HG02623 (cell line): ENCODE data around the gene EIF4G3.
"Not testable (repeated sequence)": the region's sequence is repeated elsewhere in the genome, so short reads cannot be mapped to it uniquely, and the experiment has no call there.

ENCODE experiments used
- ATAC-seq: cut with Tn5 transposase; IDR thresholded peaks from one replicate; pipeline ENCODE4 v1.9.1; 2021; ENCODE audit warnings: moderate library complexity; ENCODE audit not compliant: unreplicated experiment

The EIF4G3 gene

DNA sequence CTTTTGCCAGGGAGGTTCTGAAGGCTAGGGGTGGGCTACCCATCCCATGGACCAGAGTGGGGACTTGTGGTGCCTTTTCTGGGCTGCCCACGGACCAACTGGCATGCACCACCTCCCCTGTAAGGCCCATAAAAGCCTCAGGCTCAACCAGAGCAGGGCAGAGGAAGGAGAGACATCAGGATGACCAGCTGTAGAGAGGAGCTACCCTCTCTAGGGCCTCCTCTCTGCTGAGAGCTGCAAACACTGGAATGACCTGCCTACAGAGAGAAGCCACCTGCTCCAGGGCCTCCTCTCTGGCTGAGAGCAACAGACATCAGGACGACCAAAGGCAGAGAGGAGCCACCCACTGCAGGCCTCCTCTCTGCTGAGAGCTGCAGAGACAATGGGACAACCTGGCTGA lies 140.9 kb downstream of the EIF4G3 start:
- ATAC-seq, result no peak

DNA sequence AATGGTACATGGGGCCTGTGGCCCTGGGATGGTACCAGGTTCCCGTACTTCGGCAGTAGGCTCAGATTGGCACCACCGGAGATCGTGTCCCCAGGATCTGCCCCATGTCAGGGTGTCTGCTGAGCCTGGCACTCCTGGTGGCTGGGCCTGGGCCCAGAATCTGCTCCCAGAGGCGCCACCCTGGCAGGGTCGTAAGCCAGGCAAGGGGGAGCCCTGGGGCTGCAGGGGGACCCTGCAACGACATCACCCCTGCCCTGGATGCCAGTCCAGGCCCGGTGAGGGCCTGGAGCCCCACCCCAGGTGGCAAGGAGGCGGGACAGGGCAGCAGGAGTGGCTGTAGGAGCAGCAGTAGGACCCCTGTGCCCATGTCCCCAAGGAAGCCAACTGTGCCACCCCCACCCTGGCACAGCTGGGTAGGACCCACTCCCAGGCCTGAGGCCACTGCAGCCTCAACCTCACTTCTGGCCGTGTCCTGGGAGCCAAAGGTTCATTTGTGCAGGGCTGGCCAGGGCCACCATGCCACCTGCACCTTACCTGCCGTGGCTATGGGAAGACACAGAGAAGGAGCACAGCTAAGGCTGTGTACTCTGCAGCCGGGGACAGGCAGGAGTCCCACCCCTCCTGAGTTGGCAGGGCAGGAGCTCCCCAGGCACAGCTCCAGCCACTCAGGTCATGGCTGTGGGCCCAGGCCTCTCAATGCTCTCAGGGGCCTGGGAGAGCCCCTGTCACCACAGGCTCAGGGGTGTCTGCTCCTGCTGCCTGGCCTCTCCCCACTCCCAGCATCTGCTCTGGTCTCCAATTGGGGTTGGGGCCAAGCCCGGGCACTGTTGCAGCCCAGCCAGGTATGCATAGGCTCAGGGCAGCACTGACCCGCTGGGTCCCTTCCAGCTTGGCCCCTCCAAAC lies 141.7 kb downstream of the EIF4G3 start:
- ATAC-seq, result no peak

- ATAC-seq, result no peak
Measured at GRCh38 chr1:21032741-21033140, 144.0 kb downstream of the EIF4G3 start.

DNA sequence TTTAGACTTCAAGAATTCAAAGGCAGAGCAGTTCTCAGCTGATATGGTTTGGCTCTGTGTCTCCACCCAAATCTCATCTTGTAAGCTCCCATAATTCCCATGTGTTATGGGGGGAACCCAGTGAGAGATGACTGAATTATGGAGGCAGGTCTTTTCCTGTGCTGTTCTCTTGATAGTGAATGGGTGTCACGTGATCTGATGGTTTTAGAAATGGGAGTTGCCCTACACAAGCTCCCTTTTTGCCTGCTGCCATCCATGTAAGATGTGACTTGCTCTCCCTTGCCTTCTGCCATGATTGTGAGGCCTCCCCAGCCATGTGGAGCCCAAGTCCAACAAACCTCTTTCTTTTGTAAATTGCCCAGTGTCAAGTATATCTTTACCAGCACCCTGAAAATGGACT lies 146.5 kb downstream of the EIF4G3 start:
- ATAC-seq, result no peak

- ATAC-seq, result no peak
Measured at GRCh38 chr1:21028520-21029145, 148.1 kb downstream of the EIF4G3 start.

DNA sequence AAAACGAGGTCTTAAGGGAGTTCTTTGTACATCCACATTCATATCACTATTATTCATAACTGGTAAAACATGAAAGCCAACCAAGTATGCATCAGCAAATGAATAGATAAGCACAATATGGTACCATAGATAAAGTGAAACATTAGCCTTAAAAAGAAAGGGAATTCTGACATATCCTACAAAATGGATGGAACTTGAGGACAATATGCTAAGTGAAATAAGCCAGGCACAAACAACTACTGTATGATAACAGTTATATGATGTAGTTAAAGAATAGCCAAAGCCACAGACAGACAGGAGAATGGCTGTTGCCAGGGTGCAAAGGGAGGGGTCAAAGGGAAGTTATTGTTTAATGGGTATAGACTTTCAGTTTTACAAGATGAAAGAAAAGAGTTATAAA lies 148.9 kb downstream of the EIF4G3 start:
- no peak for ATAC-seq

GRCh38 chr1:21024918-21025317 lies 151.8 kb downstream of the EIF4G3 start:
- ATAC-seq, result no peak

DNA sequence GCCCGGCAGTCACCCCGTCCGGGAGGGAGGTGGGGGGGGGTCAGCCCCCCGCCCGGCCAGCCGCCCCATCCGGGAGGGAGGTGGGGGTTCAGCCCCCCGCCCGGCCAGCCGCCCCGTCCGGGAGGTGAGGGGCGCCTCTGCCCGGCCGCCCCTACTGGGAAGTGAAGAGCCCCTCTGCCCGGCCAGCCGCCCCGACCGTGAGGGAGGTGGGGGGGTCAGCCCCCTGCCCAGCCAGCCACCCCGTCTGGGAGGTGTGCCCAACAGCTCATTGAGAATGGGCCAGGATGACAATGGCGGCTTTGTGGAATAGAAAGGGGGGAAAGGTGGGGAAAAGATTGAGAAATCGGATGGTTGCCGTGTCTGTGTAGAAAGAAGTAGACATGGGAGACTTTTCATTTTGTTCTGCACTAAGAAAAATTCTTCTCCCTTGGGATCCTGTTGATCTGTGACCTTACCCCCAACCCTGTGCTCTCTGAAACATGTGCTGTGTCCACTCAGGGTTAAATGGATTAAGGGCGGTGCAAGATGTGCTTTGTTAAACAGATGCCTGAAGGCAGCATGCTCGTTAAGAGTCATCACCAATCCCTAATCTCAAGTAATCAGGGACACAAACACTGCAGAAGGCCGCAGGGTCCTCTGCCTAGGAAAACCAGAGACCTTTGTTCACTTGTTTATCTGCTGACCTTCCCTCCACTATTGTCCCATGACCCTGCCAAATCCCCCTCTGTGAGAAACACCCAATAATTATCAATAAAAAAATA lies 152.4 kb downstream of the EIF4G3 start:
- ATAC-seq, result not testable (repeated sequence)

GRCh38 chr1:21022279-21023040 lies 154.2 kb downstream of the EIF4G3 start:
- ATAC-seq, result peak; percentile 80

- no peak for ATAC-seq
Measured at GRCh38 chr1:21021311-21021710, 155.4 kb downstream of the EIF4G3 start.

GRCh38 chr1:21020151-21020550 lies 156.5 kb downstream of the EIF4G3 start:
- no peak for ATAC-seq

- no peak for ATAC-seq
Measured at GRCh38 chr1:21018673-21019072, 158.0 kb downstream of the EIF4G3 start.

- ATAC-seq, result no peak
Measured at GRCh38 chr1:21013510-21013909, 163.2 kb downstream of the EIF4G3 start.

DNA sequence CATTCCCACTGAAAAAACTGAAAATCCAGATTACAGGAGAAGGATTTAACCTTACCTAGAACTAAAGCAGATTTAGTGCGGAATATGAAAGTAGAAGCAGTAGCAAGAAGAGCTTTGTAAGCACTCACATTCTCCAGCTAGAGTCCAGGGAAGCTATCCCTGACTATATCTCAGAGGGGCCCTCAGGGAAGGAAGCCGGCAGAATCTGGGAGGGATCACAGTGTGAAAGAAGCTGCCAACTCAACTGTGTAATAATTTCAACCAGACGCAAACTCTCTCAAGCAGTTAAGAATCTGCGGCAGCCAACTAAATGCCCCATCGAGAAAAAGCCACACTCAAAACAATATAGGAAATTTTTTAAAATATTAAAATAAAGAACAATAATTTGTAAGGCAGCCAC lies 163.8 kb downstream of the EIF4G3 start:
- ATAC-seq, result no peak

DNA sequence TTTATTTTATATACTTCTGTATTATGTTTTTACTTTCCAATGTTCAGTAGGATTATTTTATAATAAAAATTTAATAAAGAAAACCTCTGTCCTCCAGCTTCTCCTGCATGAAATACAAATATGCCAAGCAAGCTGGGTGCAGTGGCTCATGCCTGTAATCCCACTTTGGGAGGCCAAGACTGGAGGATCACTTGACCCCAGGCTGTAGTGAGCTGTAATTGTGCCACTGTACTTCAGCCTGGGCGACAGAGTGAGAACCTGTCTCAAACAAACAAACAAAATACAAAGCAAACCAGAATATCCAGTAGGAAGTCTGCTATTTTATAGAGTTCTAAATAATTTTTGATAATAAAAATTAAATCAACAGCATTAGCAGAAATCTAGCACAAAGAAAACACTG lies 168.8 kb downstream of the EIF4G3 start:
- no peak for ATAC-seq

DNA sequence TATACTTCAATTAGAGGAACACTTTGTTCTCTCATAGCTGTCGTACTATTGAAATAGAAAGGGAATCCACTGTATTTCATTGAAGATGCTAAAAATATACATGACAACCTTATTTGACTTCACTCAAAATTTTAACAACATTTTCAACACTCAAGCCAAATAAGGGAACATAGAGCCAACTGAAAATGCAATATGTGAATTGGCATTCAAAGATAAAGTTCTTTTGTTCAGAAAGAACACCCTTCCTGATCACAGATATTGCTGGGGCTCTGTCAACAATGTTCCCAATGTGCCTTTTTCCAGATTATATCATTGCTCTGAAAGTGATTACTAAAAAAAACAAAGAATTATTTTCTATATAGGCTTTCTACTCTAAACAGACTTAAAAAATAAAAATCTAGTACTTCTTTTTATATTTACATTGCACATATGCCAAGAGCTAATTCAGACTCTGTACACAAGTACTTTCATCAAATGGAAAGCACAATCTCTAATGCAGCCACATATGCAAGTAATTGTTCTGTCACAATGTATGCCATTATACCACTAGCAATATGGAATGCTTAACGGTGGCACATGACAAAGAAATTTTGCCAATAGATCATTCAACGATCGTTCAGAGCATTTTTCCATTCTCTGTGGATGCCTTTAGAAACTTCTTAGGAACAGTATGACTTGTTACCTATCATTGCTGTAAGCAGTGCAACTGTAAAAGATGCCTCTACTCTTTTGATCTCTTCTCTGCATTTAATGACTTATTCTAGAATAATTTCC lies 171.0 kb downstream of the EIF4G3 start:
- no peak for ATAC-seq

DNA sequence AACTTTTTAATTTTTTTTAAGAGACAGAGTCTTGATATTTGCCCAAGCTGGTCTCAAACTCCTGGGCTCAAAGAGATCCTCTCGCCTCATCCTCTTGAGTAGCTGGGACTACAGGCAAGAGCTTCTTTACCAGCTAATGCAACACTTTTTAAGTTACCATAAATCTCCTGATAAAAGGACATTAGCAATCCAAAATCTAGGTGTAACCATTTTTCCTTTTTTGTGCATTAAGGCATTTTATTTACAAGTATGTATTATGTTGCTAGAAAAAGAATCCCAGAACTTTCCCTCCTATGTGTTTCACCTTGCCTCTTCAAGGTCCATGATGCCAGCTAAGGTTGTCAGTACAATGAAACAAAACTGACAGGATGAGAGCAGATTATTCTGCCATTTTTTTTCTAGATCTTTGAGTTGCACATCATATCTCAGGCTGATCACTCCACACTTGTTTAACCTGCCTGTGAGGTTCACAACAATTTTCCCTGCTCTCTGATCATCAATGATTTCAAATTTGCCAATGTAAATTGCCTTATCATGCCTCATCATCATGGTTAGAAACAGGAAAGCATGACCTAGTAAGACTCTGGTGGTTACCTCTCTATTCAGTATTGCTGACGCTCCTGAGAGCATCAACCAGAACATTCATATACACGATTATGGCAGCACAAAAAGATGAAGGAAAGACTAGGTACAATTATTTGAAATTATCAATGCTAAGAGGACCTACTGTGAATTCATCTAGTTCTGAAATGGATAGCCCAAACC lies 173.2 kb downstream of the EIF4G3 start:
- ATAC-seq, result no peak

GRCh38 chr1:21001042-21001441 lies 175.7 kb downstream of the EIF4G3 start:
- ATAC-seq, result no peak

DNA sequence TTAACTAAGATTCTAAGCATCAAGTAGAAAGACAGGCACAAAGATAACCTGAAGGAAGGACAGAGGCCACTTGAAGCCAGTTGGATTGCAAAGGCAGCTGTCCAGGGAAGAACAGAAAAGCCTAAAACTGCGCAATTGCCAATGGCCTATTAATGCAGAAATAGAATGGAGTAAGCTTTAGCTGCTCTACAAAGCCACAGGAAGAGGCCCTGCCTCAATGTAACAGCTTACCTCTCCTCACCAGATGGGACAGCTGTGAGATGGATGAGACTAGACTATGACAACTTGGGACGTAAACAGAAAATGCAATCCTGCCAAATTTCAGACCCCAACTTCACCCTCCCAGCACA lies 176.5 kb downstream of the EIF4G3 start:
- no peak for ATAC-seq
